SK-N-SH (cell line): Measurements from ENCODE around the gene DPF3. TPM values are rescaled to one million over a fixed set of nuclear protein-coding genes. Genes with fewer than 3 reads are reported as not detected.
A peak's percentile ranks its signal among the peaks of the same experiment; 100 is the strongest.

Experiments used
- CTCF ChIA-PET: fragments of 300-600, 350-600 bp; formaldehyde crosslinking; extraction: SDS; loops from one replicate; lab custom pipeline; 2021; lab: Yijun Ruan, JAX
- POLR2A ChIA-PET: fragments of 350-600 bp; sonication (Branson Sonifier 250); formaldehyde crosslinking; extraction: SDS; loops from one replicate; lab custom pipeline; 2020; ENCODE audit warnings: antibody characterized with exemption, inconsistent platforms; lab: Yijun Ruan, JAX
- DNase-seq: peaks from one replicate; pipeline ENCODE4 v3.0.0; 2012
- H2AFZ ChIP-seq: fragments of 200-600 bp; sonication (generic); 2 replicates; pipeline ENCODE4 v1.8.1; 2016; ENCODE audit warnings: antibody characterized with exemption, mild to moderate bottlenecking, low read depth
- H3F3A ChIP-seq: fragments of 200-600 bp; sonication (generic); replicated peaks from 2 replicates; pipeline ENCODE3; 2016; ENCODE audit warnings: antibody characterized with exemption, mild to moderate bottlenecking; ENCODE audit not compliant: insufficient read depth
- H3K27ac ChIP-seq, 2 experiments: fragments of 200-500 bp in 1 of 2; fragments of 200-600 bp in 1 of 2; sonication (Bioruptor generic) in 1 of 2; sonication (generic), shearing (Covaris generic) in 1 of 2; 2 replicates each; pipeline versions ENCODE4 v1.5.1 to v1.6.1; 2014 to 2016; ENCODE audit warnings: low read depth in 2 of 2, inconsistent platforms in 1 of 2, low read length in 1 of 2, mild to moderate bottlenecking in 1 of 2, mixed read lengths in 1 of 2
- H3K27me3 ChIP-seq: fragments of 200-600 bp; sonication (generic), shearing (Covaris generic); 2 replicates; pipeline ENCODE4 v1.6.1; 2016; ENCODE audit warnings: mixed run types; ENCODE audit not compliant: insufficient read depth
- H3K36me3 ChIP-seq, 2 experiments: fragments of 200-500 bp in 1 of 2; fragments of 200-600 bp in 1 of 2; sonication (Bioruptor generic) in 1 of 2; sonication (generic) in 1 of 2; replicated peaks in 1 of 2; 2 replicates each; pipeline versions ENCODE3 to v1.5.1; 2014 to 2016; ENCODE audit warnings: low read length in 1 of 2, mild to moderate bottlenecking in 1 of 2; ENCODE audit not compliant: insufficient read depth in 2 of 2, control insufficient read depth in 1 of 2
- H3K4me1 ChIP-seq, 2 experiments: fragments of 200-500 bp in 1 of 2; fragments of 200-600 bp in 1 of 2; sonication (Bioruptor generic) in 1 of 2; sonication (generic), shearing (Covaris generic) in 1 of 2; 2 replicates each; pipeline versions ENCODE4 v1.5.1 to v1.6.1; 2014 to 2016; ENCODE audit warnings: low read depth in 1 of 2, low read length in 1 of 2, mixed run types in 1 of 2; ENCODE audit not compliant: insufficient read depth in 2 of 2, control insufficient read depth in 1 of 2
- H3K4me2 ChIP-seq: fragments of 200-600 bp; sonication (generic), shearing (Covaris generic); 2 replicates; pipeline ENCODE4 v1.6.1; 2017; ENCODE audit warnings: mixed run types
- H3K4me3 ChIP-seq, 2 experiments: fragments of 200-500 bp in 1 of 2; fragments of 200-600 bp in 1 of 2; sonication (Bioruptor generic) in 1 of 2; sonication (generic), shearing (Covaris generic) in 1 of 2; 2 replicates each; pipeline versions ENCODE4 v1.5.1 to v1.8.1; 2014 to 2016; ENCODE audit warnings: low read depth in 2 of 2, inconsistent platforms in 1 of 2, low read length in 1 of 2, mild to moderate bottlenecking in 1 of 2, mixed read lengths in 1 of 2, moderate library complexity in 1 of 2
- H3K79me2 ChIP-seq: fragments of 200-600 bp; sonication (generic); 2 replicates; pipeline ENCODE4 v1.8.1; 2017; ENCODE audit warnings: mild to moderate bottlenecking; ENCODE audit not compliant: insufficient read depth
- H3K9ac ChIP-seq: fragments of 200-600 bp; sonication (generic); 2 replicates; pipeline ENCODE4 v1.6.1; 2017; ENCODE audit warnings: mixed run types
- H3K9me2 ChIP-seq: fragments of 200-600 bp; sonication (generic); 2 replicates; pipeline ENCODE4 v1.6.1; 2017; ENCODE audit warnings: mixed run types
- H3K9me3 ChIP-seq: fragments of 200-600 bp; sonication (generic); 2 replicates; pipeline ENCODE4 v1.6.1; 2017; ENCODE audit warnings: mixed run types, mild to moderate bottlenecking, moderate library complexity
- H4K20me1 ChIP-seq: fragments of 200-600 bp; sonication (generic); 2 replicates; pipeline ENCODE4 v1.6.1; 2017; ENCODE audit warnings: mild to moderate bottlenecking, mixed run types; ENCODE audit not compliant: insufficient read depth
- EP300 ChIP-seq, 2 experiments: IDR thresholded peaks; 2 replicates each; pipeline versions ENCODE4 v1.4.0 to v1.6.1; 2012; ENCODE audit warnings: borderline replicate concordance in 1 of 2, low read depth in 1 of 2, low read length in 1 of 2
- EZH2phosphoT487 ChIP-seq: fragments of 200-600 bp; sonication (generic); IDR thresholded peaks from 2 replicates; pipeline ENCODE4 v1.6.1; 2017; ENCODE audit warnings: low read depth, mixed run types, mild to moderate bottlenecking, antibody characterized with exemption, moderate library complexity, borderline replicate concordance
- GABPA ChIP-seq: IDR thresholded peaks from 2 replicates; pipeline ENCODE4 v1.4.0; 2012; ENCODE audit warnings: low read depth, mild to moderate bottlenecking
- GATA2 ChIP-seq: sonication (generic); formaldehyde crosslinking; IDR thresholded peaks from 2 replicates; pipeline ENCODE4 v1.5.0; 2020; ENCODE audit warnings: mild to moderate bottlenecking, missing genetic modification reagents
- MEF2A ChIP-seq: IDR thresholded peaks from 2 replicates; pipeline ENCODE4 v1.4.0; 2012; ENCODE audit warnings: low read depth, borderline replicate concordance
- MXI1 ChIP-seq: IDR thresholded peaks from 2 replicates; pipeline ENCODE4 v1.6.1; 2012; ENCODE audit warnings: mild to moderate bottlenecking, low read depth, low read length, improper control_type of control experiment
- NFIC ChIP-seq: IDR thresholded peaks from 2 replicates; pipeline ENCODE4 v1.4.0; 2012; ENCODE audit warnings: borderline replicate concordance
- POLR2AphosphoS5 ChIP-seq: IDR thresholded peaks from 2 replicates; pipeline ENCODE4 v1.6.1; 2012; ENCODE audit warnings: low read depth, low read length
- RAD21 ChIP-seq: IDR thresholded peaks from 2 replicates; pipeline ENCODE4 v1.6.1; 2012; ENCODE audit warnings: mild to moderate bottlenecking, low read length
- RFX5 ChIP-seq: IDR thresholded peaks from 2 replicates; pipeline ENCODE4 v1.6.1; 2012; ENCODE audit warnings: mild to moderate bottlenecking, improper control_type of control experiment, low read length
- SMC3 ChIP-seq: IDR thresholded peaks from 2 replicates; pipeline ENCODE4 v1.6.1; 2012; ENCODE audit warnings: low read depth, low read length, improper control_type of control experiment
- TCF12 ChIP-seq: IDR thresholded peaks from 2 replicates; pipeline ENCODE4 v1.4.0; 2012
- TEAD4 ChIP-seq: IDR thresholded peaks from 2 replicates; pipeline ENCODE4 v1.4.0; 2012; ENCODE audit warnings: mild to moderate bottlenecking, borderline replicate concordance; ENCODE audit not compliant: insufficient read depth
- YY1 ChIP-seq: IDR thresholded peaks from 2 replicates; pipeline ENCODE4 v1.4.0; 2012; ENCODE audit warnings: low read depth, mild to moderate bottlenecking
- WGBS: methylation state at CpG from one replicate; pipeline ENCODE4 v1.1.6; 2017; ENCODE audit warnings: low lambda C conversion rate; 5-methylcytosine and 5-hydroxymethylcytosine counted together
- polyA plus RNA-seq, 3 experiments: library from polyadenylated mRNA; depleted of rRNA; stranded (reverse); fragments of >200 nt; gene quantifications; 2 replicates each; pipeline ENCODE4 v1.2.3, GENCODE V29; 2012
- TF ChIP-seq, protein P1 (sequence below): fragments of 150-350 bp; IDR thresholded peaks from 2 replicates; pipeline ENCODE4 v1.6.1; 2017; ENCODE audit warnings: antibody characterized with exemption, low read length, low read depth, borderline replicate concordance
- TF ChIP-seq, protein P2 (sequence below): IDR thresholded peaks from 2 replicates; pipeline ENCODE4; 2012
- TF ChIP-seq, protein P3 (sequence below): fragments of 150-350 bp; IDR thresholded peaks from 2 replicates; pipeline ENCODE4 v1.6.1; 2016; ENCODE audit warnings: mild to moderate bottlenecking, low read depth, low read length
- TF ChIP-seq, protein P4 (sequence below): IDR thresholded peaks from 2 replicates; pipeline ENCODE4 v1.4.0; 2012; ENCODE audit warnings: low read depth, borderline replicate concordance
- TF ChIP-seq, protein P5 (sequence below): fragments of 200-600 bp; sonication (generic); IDR thresholded peaks from 2 replicates; pipeline ENCODE4 v1.6.1; 2017; ENCODE audit warnings: antibody characterized with exemption, mild to moderate bottlenecking, moderate library complexity
- TF ChIP-seq, protein P6 (sequence below): IDR thresholded peaks from 2 replicates; pipeline ENCODE4 v1.4.0; 2012; ENCODE audit warnings: low read depth, borderline replicate concordance

DPF3 gene
- polyA plus RNA-seq, 1 of the 3 experiments (the other 2 are of a cell fraction): 2.8 TPM

DNA sequence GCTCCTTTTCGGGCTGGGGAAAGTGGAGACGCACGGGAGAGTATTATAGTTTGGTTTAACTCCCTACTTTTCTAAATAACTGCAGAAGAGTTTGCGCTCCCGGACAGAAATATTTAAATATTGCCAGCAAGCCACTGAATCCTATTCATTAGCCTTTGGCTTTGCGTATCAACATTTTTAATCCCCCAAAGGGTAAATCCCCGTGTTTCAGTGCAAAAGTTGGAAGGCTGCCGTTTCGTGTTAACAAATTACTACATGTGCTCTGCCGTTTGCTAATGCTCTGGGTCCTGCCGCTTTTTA, 372 bp upstream of the DPF3 start:
- TF ChIP-seq RAD21: no peak
- no peak for TF ChIP-seq MXI1
- TF ChIP-seq, protein P1, sequence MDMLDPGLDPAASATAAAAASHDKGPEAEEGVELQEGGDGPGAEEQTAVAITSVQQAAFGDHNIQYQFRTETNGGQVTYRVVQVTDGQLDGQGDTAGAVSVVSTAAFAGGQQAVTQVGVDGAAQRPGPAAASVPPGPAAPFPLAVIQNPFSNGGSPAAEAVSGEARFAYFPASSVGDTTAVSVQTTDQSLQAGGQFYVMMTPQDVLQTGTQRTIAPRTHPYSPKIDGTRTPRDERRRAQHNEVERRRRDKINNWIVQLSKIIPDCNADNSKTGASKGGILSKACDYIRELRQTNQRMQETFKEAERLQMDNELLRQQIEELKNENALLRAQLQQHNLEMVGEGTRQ: no peak
- TF ChIP-seq, protein P2, sequence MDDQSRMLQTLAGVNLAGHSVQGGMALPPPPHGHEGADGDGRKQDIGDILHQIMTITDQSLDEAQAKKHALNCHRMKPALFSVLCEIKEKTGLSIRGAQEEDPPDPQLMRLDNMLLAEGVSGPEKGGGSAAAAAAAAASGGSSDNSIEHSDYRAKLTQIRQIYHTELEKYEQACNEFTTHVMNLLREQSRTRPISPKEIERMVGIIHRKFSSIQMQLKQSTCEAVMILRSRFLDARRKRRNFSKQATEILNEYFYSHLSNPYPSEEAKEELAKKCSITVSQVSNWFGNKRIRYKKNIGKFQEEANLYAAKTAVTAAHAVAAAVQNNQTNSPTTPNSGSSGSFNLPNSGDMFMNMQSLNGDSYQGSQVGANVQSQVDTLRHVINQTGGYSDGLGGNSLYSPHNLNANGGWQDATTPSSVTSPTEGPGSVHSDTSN: no peak
- TF ChIP-seq SMC3: no peak
- no peak for TF ChIP-seq YY1
- TF ChIP-seq, protein P3, sequence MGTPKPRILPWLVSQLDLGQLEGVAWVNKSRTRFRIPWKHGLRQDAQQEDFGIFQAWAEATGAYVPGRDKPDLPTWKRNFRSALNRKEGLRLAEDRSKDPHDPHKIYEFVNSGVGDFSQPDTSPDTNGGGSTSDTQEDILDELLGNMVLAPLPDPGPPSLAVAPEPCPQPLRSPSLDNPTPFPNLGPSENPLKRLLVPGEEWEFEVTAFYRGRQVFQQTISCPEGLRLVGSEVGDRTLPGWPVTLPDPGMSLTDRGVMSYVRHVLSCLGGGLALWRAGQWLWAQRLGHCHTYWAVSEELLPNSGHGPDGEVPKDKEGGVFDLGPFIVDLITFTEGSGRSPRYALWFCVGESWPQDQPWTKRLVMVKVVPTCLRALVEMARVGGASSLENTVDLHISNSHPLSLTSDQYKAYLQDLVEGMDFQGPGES: no peak
- TF ChIP-seq MEF2A: no peak
- no peak for TF ChIP-seq GABPA
- no peak for TF ChIP-seq EZH2phosphoT487
- no peak for TF ChIP-seq POLR2AphosphoS5
- no peak for TF ChIP-seq GATA2 (CRISPR knock-in tag)
- TF ChIP-seq, protein P4, sequence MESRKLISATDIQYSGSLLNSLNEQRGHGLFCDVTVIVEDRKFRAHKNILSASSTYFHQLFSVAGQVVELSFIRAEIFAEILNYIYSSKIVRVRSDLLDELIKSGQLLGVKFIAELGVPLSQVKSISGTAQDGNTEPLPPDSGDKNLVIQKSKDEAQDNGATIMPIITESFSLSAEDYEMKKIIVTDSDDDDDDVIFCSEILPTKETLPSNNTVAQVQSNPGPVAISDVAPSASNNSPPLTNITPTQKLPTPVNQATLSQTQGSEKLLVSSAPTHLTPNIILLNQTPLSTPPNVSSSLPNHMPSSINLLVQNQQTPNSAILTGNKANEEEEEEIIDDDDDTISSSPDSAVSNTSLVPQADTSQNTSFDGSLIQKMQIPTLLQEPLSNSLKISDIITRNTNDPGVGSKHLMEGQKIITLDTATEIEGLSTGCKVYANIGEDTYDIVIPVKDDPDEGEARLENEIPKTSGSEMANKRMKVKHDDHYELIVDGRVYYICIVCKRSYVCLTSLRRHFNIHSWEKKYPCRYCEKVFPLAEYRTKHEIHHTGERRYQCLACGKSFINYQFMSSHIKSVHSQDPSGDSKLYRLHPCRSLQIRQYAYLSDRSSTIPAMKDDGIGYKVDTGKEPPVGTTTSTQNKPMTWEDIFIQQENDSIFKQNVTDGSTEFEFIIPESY: no peak
- TF ChIP-seq TEAD4: no peak
- no peak for TF ChIP-seq RFX5
- TF ChIP-seq EP300 (IDR thresholded peaks at IDR 0.05; ENCODE audit: borderline replicate concordance in 1 of 2, low read depth in 1 of 2, low read length in 1 of 2): no peak
- TF ChIP-seq, protein P5, sequence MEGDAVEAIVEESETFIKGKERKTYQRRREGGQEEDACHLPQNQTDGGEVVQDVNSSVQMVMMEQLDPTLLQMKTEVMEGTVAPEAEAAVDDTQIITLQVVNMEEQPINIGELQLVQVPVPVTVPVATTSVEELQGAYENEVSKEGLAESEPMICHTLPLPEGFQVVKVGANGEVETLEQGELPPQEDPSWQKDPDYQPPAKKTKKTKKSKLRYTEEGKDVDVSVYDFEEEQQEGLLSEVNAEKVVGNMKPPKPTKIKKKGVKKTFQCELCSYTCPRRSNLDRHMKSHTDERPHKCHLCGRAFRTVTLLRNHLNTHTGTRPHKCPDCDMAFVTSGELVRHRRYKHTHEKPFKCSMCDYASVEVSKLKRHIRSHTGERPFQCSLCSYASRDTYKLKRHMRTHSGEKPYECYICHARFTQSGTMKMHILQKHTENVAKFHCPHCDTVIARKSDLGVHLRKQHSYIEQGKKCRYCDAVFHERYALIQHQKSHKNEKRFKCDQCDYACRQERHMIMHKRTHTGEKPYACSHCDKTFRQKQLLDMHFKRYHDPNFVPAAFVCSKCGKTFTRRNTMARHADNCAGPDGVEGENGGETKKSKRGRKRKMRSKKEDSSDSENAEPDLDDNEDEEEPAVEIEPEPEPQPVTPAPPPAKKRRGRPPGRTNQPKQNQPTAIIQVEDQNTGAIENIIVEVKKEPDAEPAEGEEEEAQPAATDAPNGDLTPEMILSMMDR: no peak
- TF ChIP-seq, protein P6, sequence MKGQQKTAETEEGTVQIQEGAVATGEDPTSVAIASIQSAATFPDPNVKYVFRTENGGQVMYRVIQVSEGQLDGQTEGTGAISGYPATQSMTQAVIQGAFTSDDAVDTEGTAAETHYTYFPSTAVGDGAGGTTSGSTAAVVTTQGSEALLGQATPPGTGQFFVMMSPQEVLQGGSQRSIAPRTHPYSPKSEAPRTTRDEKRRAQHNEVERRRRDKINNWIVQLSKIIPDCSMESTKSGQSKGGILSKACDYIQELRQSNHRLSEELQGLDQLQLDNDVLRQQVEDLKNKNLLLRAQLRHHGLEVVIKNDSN: no peak
- TF ChIP-seq NFIC: no peak
- TF ChIP-seq TCF12: no peak
- ChIA-PET POLR2A (interaction anchor here (1.1 kb wide), 1 partner anchor 157 kb away, joined by 5 read pairs; no protein-coding TSS in a partner anchor), CTCF (interaction anchor here (0.5 to 7.5 kb wide), 7 partner anchors 9 to 379 kb away, joined by 3 to 70 read pairs (median 5); no protein-coding TSS in a partner anchor)
- H3F3A ChIP-seq: peaks cover 3% of the 10 kb centered on the region
- WGBS: 2% methylated on average over 11 of the region's 11 CpGs
- H4K20me1 ChIP-seq: no peaks in the 10 kb centered on the region
- H3K27me3 ChIP-seq: peaks cover 17% of the 10 kb centered on the region
- H3K4me2 ChIP-seq: peak overlapping the region; percentile 95
- peak overlapping the region; percentile 80 to 99 for H3K4me3 ChIP-seq
- H2AFZ ChIP-seq: peak overlapping the region; percentile 90
- H3K9ac ChIP-seq: no peak overlapping the region
- H3K9me3 ChIP-seq: no peaks in the 10 kb centered on the region
- H3K27ac ChIP-seq: no peak overlapping the region
- no peaks in the 10 kb centered on the region for H3K36me3 ChIP-seq
- no peaks in the 10 kb centered on the region for H3K9me2 ChIP-seq
- H3K79me2 ChIP-seq: no peaks in the 10 kb centered on the region
- no peak for DNase-seq
- peaks cover 15 to 26% of the 10 kb centered on the region in 2 experiments; a peak in 3 of 4 replicates for H3K4me1 ChIP-seq
